T follicular helper cell (primary cell): Measurements from ENCODE around the gene CFAP97D1.
"Not testable (repeated sequence)": the region's sequence is repeated elsewhere in the genome, so short reads cannot be mapped to it uniquely, and the experiment has no call there.

Experiments
- DNase-seq: peaks from one replicate; pipeline ENCODE4 v3.0.0-alpha.2; 2020; ENCODE audit warnings: low read depth

Gene CFAP97D1

GRCh38 chr17:43798024-43798423 lies 17.8 kb downstream of the CFAP97D1 start:
- DNase-seq, result not testable (repeated sequence)

- no peak for DNase-seq
Measured at GRCh38 chr17:43799047-43799446, 18.8 kb downstream of the CFAP97D1 start.

GRCh38 chr17:43800736-43801135 lies 20.5 kb downstream of the CFAP97D1 start:
- no peak for DNase-seq

- no peak for DNase-seq
Measured at GRCh38 chr17:43801844-43802243, 21.6 kb downstream of the CFAP97D1 start.

GRCh38 chr17:43803758-43804157 lies 23.5 kb downstream of the CFAP97D1 start:
- DNase-seq, result no peak

- no peak for DNase-seq
Measured at GRCh38 chr17:43805117-43805516, 24.9 kb downstream of the CFAP97D1 start.

- DNase-seq, result no peak
Measured at GRCh38 chr17:43808076-43808475, 27.8 kb downstream of the CFAP97D1 start.

- no peak for DNase-seq
Measured at GRCh38 chr17:43809121-43809520, 28.9 kb downstream of the CFAP97D1 start.

- no peak for DNase-seq
Measured at GRCh38 chr17:43810226-43810715, 30.0 kb downstream of the CFAP97D1 start.

GRCh38 chr17:43810823-43811222 lies 30.6 kb downstream of the CFAP97D1 start:
- DNase-seq, result no peak

- no peak for DNase-seq
Measured at GRCh38 chr17:43812396-43813265, 32.4 kb downstream of the CFAP97D1 start.

- no peak for DNase-seq
Measured at GRCh38 chr17:43813386-43813785, 33.2 kb downstream of the CFAP97D1 start.

GRCh38 chr17:43814026-43814425 lies 33.8 kb downstream of the CFAP97D1 start:
- no peak for DNase-seq

GRCh38 chr17:43814714-43815113 lies 34.5 kb downstream of the CFAP97D1 start:
- no peak for DNase-seq

- DNase-seq, result no peak
Measured at GRCh38 chr17:43816336-43817320, 36.4 kb downstream of the CFAP97D1 start.

- no peak for DNase-seq
Measured at GRCh38 chr17:43817826-43818225, 37.6 kb downstream of the CFAP97D1 start.

- DNase-seq, result no peak
Measured at GRCh38 chr17:43818966-43819365, 38.7 kb downstream of the CFAP97D1 start.

GRCh38 chr17:43820759-43821158 lies 40.5 kb downstream of the CFAP97D1 start:
- no peak for DNase-seq

GRCh38 chr17:43822570-43823190 lies 42.4 kb downstream of the CFAP97D1 start:
- no peak for DNase-seq

- no peak for DNase-seq
Measured at GRCh38 chr17:43823350-43824084, 43.3 kb downstream of the CFAP97D1 start.

- DNase-seq, result no peak
Measured at GRCh38 chr17:43825567-43825966, 45.3 kb downstream of the CFAP97D1 start.
